Osteocyte (in vitro differentiated cells): ENCODE data around the gene SH3PXD2B. TPM values are rescaled to one million over a fixed set of nuclear protein-coding genes. Genes with fewer than 3 reads are reported as not detected.

Source experiments
- DNase-seq: peaks from one replicate; pipeline ENCODE4 v3.0.0; 2021; ENCODE audit warnings: mixed read lengths; ENCODE audit not compliant: unreplicated experiment; ENCODE audit errors: extremely low spot score
- H3K27ac Mint-ChIP-seq: one replicate; pipeline ENCODE4 v1.8.0; 2021; ENCODE audit warnings: mild to moderate bottlenecking, mixed read lengths; ENCODE audit not compliant: unreplicated experiment
- H3K27me3 Mint-ChIP-seq: one replicate; pipeline ENCODE4 v1.8.0; 2021; ENCODE audit warnings: mixed read lengths; ENCODE audit not compliant: unreplicated experiment
- H3K36me3 Mint-ChIP-seq: one replicate; pipeline ENCODE4 v1.8.0; 2021; ENCODE audit warnings: mixed read lengths; ENCODE audit not compliant: unreplicated experiment
- H3K4me1 Mint-ChIP-seq: one replicate; pipeline ENCODE4 v1.8.0; 2021; ENCODE audit warnings: mixed read lengths; ENCODE audit not compliant: unreplicated experiment
- H3K4me3 Mint-ChIP-seq: one replicate; pipeline ENCODE4 v1.8.0; 2021; ENCODE audit warnings: mild to moderate bottlenecking, moderate library complexity, mixed read lengths; ENCODE audit not compliant: unreplicated experiment
- H3K9me3 Mint-ChIP-seq: one replicate; pipeline ENCODE4 v1.8.0; 2021; ENCODE audit warnings: mixed read lengths; ENCODE audit not compliant: unreplicated experiment
- total RNA-seq: library from RNA; stranded (reverse); gene quantifications from 2 replicates; pipeline ENCODE4 v1.2.1, GENCODE V29; 2021
- TF ChIP-seq, protein P1 (sequence below): fragments of 200-600 bp; sonication (generic); IDR thresholded peaks from 2 replicates; pipeline ENCODE4 v1.5.0; 2021; ENCODE audit warnings: antibody characterized with exemption, mild to moderate bottlenecking, moderate library complexity

SH3PXD2B gene
- total RNA-seq, 1 donor from 2014 or later: 114 TPM

DNA sequence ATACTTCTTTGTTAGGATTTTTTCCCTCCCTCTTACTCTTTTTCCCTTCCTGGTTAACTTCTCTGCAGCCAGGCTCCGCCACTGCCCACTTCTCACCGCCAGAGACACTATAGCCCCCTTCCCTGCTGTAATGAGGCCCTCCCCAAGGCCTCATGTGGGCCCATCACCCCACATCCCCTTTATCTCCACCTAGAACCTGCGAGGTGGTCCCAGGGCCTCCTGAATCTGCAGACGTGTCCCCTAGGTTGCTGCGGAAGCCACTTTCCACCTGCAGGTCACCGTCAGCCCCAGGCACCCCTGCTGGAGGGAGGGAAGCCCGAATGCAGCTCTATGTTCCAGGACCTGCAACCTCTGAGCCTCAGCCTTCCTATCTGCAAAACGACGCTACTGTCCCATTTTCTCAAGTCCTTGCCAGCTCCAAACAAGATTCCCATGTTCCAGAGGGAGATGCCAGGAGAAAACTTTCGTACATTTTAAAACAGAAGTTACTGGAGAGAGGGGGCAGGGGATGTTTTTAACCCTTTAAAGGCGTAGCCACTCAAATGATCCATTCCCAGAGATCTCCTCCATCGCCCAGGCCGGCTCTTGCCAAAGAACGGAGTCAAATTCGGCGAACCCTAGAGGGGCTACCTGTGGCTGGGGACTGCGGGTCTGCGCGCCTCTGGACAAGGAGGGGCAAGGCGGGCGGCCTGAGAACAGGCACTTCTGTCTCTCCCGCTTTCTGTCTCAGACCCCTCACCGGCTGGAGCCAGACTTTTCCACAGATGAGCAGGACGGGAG, 929 bp downstream of the SH3PXD2B start:
- no peak for DNase-seq
- Mint-ChIP-seq H3K27ac (peak overlapping the region; percentile 88), H3K27me3 (no peaks in the 10 kb centered on the region), H3K9me3 (no peaks in the 10 kb centered on the region), H3K4me1 (peaks cover 59% of the 10 kb centered on the region), H3K36me3 (peaks cover 14% of the 10 kb centered on the region), H3K4me3 (peak overlapping the region; percentile 83)
- TF ChIP-seq, protein P1, sequence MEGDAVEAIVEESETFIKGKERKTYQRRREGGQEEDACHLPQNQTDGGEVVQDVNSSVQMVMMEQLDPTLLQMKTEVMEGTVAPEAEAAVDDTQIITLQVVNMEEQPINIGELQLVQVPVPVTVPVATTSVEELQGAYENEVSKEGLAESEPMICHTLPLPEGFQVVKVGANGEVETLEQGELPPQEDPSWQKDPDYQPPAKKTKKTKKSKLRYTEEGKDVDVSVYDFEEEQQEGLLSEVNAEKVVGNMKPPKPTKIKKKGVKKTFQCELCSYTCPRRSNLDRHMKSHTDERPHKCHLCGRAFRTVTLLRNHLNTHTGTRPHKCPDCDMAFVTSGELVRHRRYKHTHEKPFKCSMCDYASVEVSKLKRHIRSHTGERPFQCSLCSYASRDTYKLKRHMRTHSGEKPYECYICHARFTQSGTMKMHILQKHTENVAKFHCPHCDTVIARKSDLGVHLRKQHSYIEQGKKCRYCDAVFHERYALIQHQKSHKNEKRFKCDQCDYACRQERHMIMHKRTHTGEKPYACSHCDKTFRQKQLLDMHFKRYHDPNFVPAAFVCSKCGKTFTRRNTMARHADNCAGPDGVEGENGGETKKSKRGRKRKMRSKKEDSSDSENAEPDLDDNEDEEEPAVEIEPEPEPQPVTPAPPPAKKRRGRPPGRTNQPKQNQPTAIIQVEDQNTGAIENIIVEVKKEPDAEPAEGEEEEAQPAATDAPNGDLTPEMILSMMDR: peak; percentile 74

- DNase-seq: no peak
- Mint-ChIP-seq H3K27me3 (no peaks in the 10 kb centered on the region), H3K36me3 (peaks cover 17% of the 10 kb centered on the region), H3K4me1 (peaks cover 63% of the 10 kb centered on the region), H3K9me3 (no peaks in the 10 kb centered on the region), H3K27ac (peak overlapping the region; percentile 88), H3K4me3 (peak overlapping the region; percentile 83)
- TF ChIP-seq, protein P1: no peak
Measured at GRCh38 chr5:172452398-172453205, 1.7 kb downstream of the SH3PXD2B start.

DNA sequence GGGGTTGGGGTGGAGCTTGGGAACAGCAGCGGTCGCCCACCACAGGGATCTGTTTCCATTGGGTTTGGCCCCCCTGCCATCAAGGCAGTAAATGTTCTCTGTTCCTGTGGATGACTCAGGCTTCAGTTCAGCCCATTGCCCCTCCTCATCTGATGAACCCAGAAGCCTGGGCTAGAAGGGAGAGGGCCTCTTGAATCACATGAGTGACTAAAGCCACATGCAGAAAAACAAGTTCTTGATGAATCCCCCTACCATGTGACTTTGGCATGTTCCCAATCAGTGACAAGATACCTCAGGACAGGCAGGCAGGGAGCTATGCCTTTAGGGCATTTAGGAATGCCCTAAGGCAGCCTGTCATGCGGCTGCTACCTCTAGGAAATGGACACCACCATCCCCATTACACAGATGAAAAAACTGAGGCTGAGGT, 2.5 kb downstream of the SH3PXD2B start:
- Mint-ChIP-seq H3K27me3 (no peaks in the 10 kb centered on the region), H3K36me3 (peaks cover 17% of the 10 kb centered on the region), H3K4me1 (peaks cover 69% of the 10 kb centered on the region), H3K27ac (peak overlapping the region; percentile 88), H3K4me3 (peak overlapping the region; percentile 83), H3K9me3 (no peaks in the 10 kb centered on the region)
- no peak for DNase-seq
- TF ChIP-seq, protein P1: no peak

DNA sequence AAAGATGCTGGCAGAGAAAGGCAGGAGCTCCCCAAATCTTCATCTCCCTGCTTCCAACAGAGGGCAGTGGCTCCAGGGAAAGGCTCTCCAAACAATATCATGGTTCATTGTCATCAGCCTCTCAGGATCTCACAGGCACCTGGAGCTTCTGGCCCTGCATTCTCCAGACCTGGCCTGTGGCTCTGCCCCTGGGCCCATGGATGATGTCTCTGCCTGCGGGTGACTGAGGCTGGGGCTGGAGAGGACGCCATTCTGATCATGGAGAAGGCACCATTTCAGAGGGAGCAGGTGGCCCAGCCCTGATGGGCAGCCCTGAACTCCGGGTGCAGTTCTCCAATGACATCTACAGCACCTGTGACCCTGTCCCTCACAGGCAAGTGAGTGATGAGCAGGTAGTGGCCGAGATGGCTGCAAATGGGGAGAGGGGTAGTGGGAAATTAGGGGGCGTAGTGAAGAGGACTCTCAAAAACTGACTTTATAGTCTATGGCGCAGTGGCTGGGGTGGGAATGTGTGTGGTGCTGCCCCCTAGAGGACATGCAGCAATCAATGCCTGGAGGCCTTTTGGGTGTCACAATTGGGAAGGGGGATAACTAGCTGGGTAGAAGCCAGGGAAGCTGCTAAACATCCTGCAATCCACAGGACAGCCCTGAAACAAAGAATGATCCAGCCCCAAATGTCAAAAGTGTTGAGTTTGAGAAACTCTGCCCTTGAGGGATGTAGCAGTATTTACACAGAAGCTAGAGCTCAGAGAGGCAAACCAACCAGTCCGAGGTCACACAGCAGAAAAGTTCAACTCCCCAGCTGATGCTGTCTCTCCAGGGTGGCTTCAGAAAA, 3.2 kb downstream of the SH3PXD2B start:
- TF ChIP-seq, protein P1: peak; percentile 68
- Mint-ChIP-seq H3K27ac (peak overlapping the region; percentile 88), H3K4me3 (peak overlapping the region; percentile 83), H3K27me3 (no peaks in the 10 kb centered on the region), H3K9me3 (no peaks in the 10 kb centered on the region), H3K4me1 (peaks cover 74% of the 10 kb centered on the region), H3K36me3 (peaks cover 17% of the 10 kb centered on the region)
- no peak for DNase-seq
